ENCODE results near the gene AKAP3.

DNA sequence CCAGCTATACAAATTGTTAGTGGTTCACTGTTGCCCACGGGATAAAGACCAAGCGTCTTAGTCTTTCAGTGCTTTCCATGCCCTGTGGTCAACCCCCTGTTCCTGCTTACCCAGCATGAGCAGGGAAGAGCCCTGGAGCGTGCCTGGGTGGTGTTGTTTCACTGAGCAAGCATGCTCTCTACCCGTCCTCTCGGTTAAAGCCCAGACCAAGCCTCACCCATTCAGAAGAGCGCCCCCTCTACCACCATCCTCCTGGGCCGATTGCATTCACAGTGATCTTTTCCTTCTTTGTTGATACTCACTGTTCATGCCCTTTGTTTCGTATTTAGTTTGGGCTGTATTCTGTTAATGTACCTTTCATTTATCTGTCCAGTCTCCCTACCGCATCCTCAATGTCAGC lies 61.7 kb downstream of the AKAP3 start:
- TF ChIP-seq ZNF274 (IDR thresholded peaks at IDR 0.05; ENCODE audit: low read depth, low read length) (no peak), YY1 (IDR thresholded peaks at IDR 0.05; ENCODE audit: insufficient read depth, insufficient read length) (no peak)
